Stimulated activated CD4-positive, alpha-beta T cell treated with anti-CD3 and anti-CD28 coated beads, Interleukin-15, amount 100 ng/mL, for 48 hours (primary cell): ENCODE data around the gene TTLL3.
"Not testable (repeated sequence)": the region's sequence is repeated elsewhere in the genome, so short reads cannot be mapped to it uniquely, and the experiment has no call there.

Source experiments
- DNase-seq, 2 donors: peaks; one replicate each; pipeline ENCODE4 v3.0.0-alpha.2; 2020; ENCODE audit warnings: low read depth in 2 of 2

Gene TTLL3

GRCh38 chr3:9837701-9838582, 27.9 kb downstream of the TTLL3 start:
- DNase-seq: no peak

GRCh38 chr3:9838856-9839255, 28.8 kb downstream of the TTLL3 start:
- DNase-seq: no peak

- no peak for DNase-seq
These were observed 31.0 kb downstream of the TTLL3 start for GRCh38 chr3:9841015-9841414.

- DNase-seq: peak; percentile 92 to 94
These were observed 33.8 kb downstream of the TTLL3 start, which contains the start of gene RPUSD3 for GRCh38 chr3:9843715-9844438. Gene RPUSD3 (minus strand): TSS chr3:9844008. CDS start chr3:9843990, 18 bp downstream.

- DNase-seq: no peak
These were observed 36.2 kb downstream of the TTLL3 start for GRCh38 chr3:9846231-9846630.

- DNase-seq: no peak
These were observed 36.9 kb downstream of the TTLL3 start for GRCh38 chr3:9846931-9847488.

GRCh38 chr3:9847870-9848269, 37.8 kb downstream of the TTLL3 start:
- DNase-seq: not testable (repeated sequence)

- not testable (repeated sequence) for DNase-seq
These were observed 38.8 kb downstream of the TTLL3 start for GRCh38 chr3:9848860-9849259.

GRCh38 chr3:9851383-9851782, 41.3 kb downstream of the TTLL3 start:
- DNase-seq: not testable (repeated sequence)

GRCh38 chr3:9851926-9852325, 41.9 kb downstream of the TTLL3 start:
- DNase-seq: not testable (repeated sequence)

GRCh38 chr3:9852528-9852927, 42.5 kb downstream of the TTLL3 start:
- no peak for DNase-seq

GRCh38 chr3:9854291-9854940, 44.4 kb downstream of the TTLL3 start:
- not testable (repeated sequence) for DNase-seq

GRCh38 chr3:9855594-9855993, 45.5 kb downstream of the TTLL3 start:
- DNase-seq: no peak

- no peak for DNase-seq
These were observed 49.5 kb downstream of the TTLL3 start for GRCh38 chr3:9859530-9860025.

GRCh38 chr3:9861201-9861600, 51.1 kb downstream of the TTLL3 start:
- no peak for DNase-seq

GRCh38 chr3:9861626-9862130, 51.6 kb downstream of the TTLL3 start:
- no peak for DNase-seq

GRCh38 chr3:9862391-9863057, 52.5 kb downstream of the TTLL3 start:
- peak in 1 of 2 donors; percentile 19 for DNase-seq

GRCh38 chr3:9863058-9863772, 53.2 kb downstream of the TTLL3 start:
- DNase-seq: no peak

- DNase-seq: no peak
These were observed 54.3 kb downstream of the TTLL3 start for GRCh38 chr3:9864200-9864927.
